Measurements from ENCODE around the gene CDH15. TPM values are rescaled to one million over a fixed set of nuclear protein-coding genes. Genes with fewer than 3 reads are reported as not detected.
A peak's percentile ranks its signal among the peaks of the same experiment; 100 is the strongest.

Gene CDH15
- total and polyA plus RNA-seq, 2 of the 13 experiments (the other 11 are each of a cell fraction or from before 2014, with no cell fraction given), result 0.74 to 2.2 TPM

DNA sequence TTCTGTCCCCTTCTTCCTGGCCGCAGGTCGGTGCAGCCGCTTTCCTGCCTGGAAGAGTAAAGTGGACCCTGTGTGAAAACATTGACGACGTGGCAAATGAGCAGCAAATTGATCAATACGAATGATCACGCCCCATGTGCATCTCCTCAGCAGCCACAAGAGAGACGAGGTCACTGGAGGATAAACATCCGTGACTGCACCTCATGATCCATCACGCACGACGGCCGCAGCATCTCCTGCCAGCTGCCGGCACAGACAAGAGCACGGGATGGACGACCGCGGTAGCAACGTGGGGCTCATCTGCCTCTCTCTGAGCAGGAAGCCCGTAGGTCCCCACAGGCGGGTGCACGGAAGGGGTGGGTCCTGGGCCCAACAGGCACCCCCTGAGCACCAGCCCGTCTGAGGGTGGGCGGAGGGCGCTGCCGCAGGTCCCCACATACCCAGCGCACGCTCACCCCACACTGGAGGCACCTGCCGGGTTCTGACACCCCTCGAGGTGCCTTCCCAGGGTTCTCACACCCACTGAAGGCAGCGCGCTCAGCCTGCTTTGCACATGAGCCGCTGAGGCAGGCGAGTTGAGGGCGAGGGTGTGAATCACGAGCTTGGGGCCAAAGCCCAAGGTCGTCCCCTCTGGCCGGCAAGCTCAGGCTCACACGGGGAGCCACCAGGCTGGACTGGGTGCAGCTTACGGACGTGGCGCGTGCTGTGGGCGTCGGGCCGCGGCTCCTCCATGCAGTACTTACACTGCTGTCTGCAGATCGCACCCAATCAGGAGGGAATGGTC, 12.3 kb upstream of the CDH15 start (continued):
- TF ChIP-seq, protein P1, sequence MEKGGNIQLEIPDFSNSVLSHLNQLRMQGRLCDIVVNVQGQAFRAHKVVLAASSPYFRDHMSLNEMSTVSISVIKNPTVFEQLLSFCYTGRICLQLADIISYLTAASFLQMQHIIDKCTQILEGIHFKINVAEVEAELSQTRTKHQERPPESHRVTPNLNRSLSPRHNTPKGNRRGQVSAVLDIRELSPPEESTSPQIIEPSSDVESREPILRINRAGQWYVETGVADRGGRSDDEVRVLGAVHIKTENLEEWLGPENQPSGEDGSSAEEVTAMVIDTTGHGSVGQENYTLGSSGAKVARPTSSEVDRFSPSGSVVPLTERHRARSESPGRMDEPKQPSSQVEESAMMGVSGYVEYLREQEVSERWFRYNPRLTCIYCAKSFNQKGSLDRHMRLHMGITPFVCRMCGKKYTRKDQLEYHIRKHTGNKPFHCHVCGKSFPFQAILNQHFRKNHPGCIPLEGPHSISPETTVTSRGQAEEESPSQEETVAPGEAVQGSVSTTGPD (CRISPR knock-in tag; IDR thresholded peaks at IDR 0.05), result no peak
- TF ChIP-seq, protein P2, sequence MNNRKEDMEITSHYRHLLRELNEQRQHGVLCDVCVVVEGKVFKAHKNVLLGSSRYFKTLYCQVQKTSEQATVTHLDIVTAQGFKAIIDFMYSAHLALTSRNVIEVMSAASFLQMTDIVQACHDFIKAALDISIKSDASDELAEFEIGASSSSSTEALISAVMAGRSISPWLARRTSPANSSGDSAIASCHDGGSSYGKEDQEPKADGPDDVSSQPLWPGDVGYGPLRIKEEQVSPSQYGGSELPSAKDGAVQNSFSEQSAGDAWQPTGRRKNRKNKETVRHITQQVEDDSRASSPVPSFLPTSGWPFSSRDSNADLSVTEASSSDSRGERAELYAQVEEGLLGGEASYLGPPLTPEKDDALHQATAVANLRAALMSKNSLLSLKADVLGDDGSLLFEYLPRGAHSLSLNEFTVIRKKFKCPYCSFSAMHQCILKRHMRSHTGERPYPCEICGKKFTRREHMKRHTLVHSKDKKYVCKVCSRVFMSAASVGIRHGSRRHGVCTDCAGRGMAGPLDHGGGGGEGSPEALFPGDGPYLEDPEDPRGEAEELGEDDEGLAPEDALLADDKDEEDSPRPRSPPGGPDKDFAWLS (CRISPR knock-in tag; IDR thresholded peaks at IDR 0.05; ENCODE audit: borderline replicate concordance), result no peak; the same call in 1 of the 2 replicates
- TF ChIP-seq ZNF616 (CRISPR knock-in tag; IDR thresholded peaks at IDR 0.05; ENCODE audit: low read depth), result peak; percentile 88
- peak; percentile 88 for TF ChIP-seq HOXA9 (CRISPR knock-in tag; IDR thresholded peaks at IDR 0.05; ENCODE audit: borderline replicate concordance)
- no peak for TF ChIP-seq SOX6 (IDR thresholded peaks at IDR 0.05)
- no peak for TF ChIP-seq SOX6 (CRISPR knock-in tag; IDR thresholded peaks at IDR 0.05)
- TF ChIP-seq MAFG (CRISPR knock-in tag; IDR thresholded peaks at IDR 0.05), result no peak; the same call in 1 of the 2 replicates
- TF ChIP-seq, protein P3, sequence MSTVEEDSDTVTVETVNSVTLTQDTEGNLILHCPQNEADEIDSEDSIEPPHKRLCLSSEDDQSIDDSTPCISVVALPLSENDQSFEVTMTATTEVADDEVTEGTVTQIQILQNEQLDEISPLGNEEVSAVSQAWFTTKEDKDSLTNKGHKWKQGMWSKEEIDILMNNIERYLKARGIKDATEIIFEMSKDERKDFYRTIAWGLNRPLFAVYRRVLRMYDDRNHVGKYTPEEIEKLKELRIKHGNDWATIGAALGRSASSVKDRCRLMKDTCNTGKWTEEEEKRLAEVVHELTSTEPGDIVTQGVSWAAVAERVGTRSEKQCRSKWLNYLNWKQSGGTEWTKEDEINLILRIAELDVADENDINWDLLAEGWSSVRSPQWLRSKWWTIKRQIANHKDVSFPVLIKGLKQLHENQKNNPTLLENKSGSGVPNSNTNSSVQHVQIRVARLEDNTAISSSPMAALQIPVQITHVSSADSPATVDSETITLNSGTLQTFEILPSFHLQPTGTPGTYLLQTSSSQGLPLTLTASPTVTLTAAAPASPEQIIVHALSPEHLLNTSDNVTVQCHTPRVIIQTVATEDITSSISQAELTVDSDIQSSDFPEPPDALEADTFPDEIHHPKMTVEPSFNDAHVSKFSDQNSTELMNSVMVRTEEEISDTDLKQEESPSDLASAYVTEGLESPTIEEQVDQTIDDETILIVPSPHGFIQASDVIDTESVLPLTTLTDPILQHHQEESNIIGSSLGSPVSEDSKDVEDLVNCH (CRISPR knock-in tag; IDR thresholded peaks at IDR 0.05), result no peak
- TF ChIP-seq ZNF775 (CRISPR knock-in tag; IDR thresholded peaks at IDR 0.05; ENCODE audit: borderline replicate concordance), result 0 out of 2 replicates have a peak, but pooled peaks have one; percentile 53
- TF ChIP-seq, protein P4, sequence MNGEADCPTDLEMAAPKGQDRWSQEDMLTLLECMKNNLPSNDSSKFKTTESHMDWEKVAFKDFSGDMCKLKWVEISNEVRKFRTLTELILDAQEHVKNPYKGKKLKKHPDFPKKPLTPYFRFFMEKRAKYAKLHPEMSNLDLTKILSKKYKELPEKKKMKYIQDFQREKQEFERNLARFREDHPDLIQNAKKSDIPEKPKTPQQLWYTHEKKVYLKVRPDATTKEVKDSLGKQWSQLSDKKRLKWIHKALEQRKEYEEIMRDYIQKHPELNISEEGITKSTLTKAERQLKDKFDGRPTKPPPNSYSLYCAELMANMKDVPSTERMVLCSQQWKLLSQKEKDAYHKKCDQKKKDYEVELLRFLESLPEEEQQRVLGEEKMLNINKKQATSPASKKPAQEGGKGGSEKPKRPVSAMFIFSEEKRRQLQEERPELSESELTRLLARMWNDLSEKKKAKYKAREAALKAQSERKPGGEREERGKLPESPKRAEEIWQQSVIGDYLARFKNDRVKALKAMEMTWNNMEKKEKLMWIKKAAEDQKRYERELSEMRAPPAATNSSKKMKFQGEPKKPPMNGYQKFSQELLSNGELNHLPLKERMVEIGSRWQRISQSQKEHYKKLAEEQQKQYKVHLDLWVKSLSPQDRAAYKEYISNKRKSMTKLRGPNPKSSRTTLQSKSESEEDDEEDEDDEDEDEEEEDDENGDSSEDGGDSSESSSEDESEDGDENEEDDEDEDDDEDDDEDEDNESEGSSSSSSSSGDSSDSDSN (CRISPR knock-in tag; IDR thresholded peaks at IDR 0.05), result peak; percentile 98
- TF ChIP-seq ZC3H13 (CRISPR knock-in tag; IDR thresholded peaks at IDR 0.05), result no peak; the same call in 1 of the 2 replicates
- TF ChIP-seq NAIF1 (CRISPR knock-in tag; IDR thresholded peaks at IDR 0.05; ENCODE audit: borderline replicate concordance), result no peak
- TF ChIP-seq ZNF878 (CRISPR knock-in tag; IDR thresholded peaks at IDR 0.05), result no peak
- no peak for TF ChIP-seq SSRP1 (CRISPR knock-in tag; IDR thresholded peaks at IDR 0.05)
- peak; percentile 83; the same call in 1 of the 2 replicates for TF ChIP-seq ZNF337 (CRISPR knock-in tag; IDR thresholded peaks at IDR 0.05; ENCODE audit: borderline replicate concordance, low read depth)
- TF ChIP-seq NPAS2 (CRISPR knock-in tag; IDR thresholded peaks at IDR 0.05; ENCODE audit: borderline replicate concordance), result no peak
- TF ChIP-seq, protein P5, sequence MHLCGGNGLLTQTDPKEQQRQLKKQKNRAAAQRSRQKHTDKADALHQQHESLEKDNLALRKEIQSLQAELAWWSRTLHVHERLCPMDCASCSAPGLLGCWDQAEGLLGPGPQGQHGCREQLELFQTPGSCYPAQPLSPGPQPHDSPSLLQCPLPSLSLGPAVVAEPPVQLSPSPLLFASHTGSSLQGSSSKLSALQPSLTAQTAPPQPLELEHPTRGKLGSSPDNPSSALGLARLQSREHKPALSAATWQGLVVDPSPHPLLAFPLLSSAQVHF (CRISPR knock-in tag; IDR thresholded peaks at IDR 0.05), result peak; percentile 91; the same call in 1 of the 2 replicates
- TF ChIP-seq ZNF317 (CRISPR knock-in tag; IDR thresholded peaks at IDR 0.05), result no peak; the same call in 1 of the 2 replicates
